ENCODE data around the gene MYH9. TPM values are rescaled to one million over a fixed set of nuclear protein-coding genes. Genes with fewer than 3 reads are reported as not detected.
A peak's percentile ranks its signal among the peaks of the same experiment; 100 is the strongest.

The MYH9 gene
- total RNA-seq, 4 donors from 2014 or later: 361 to 406 (median 386) TPM

DNA sequence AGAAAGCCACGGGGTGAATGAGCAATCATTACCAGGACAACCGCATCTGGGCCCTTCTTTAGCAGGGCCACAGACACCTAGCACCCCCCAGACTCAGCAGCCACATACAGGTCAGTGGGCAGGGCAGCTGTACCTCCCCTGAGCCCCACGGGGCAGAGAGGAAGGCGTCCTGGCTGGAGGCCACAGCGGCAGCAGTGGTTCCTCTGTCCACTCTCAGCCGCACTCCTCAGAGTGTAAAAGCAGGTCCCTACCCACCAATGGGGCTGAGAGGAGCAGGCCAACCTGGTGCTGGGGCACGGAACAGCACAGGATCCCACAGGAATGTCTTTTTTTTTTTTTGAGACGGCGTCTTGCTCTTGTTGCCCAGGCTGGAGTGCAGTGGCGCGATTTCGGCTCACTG, 69.3 kb downstream of the MYH9 start:
- 82 to 86% methylated on average over 10 to 12 of the region's 12 CpGs for WGBS, 2 donors
- no peak for TF ChIP-seq EP300 (IDR thresholded peaks at IDR 0.05)
- TF ChIP-seq, protein P1, sequence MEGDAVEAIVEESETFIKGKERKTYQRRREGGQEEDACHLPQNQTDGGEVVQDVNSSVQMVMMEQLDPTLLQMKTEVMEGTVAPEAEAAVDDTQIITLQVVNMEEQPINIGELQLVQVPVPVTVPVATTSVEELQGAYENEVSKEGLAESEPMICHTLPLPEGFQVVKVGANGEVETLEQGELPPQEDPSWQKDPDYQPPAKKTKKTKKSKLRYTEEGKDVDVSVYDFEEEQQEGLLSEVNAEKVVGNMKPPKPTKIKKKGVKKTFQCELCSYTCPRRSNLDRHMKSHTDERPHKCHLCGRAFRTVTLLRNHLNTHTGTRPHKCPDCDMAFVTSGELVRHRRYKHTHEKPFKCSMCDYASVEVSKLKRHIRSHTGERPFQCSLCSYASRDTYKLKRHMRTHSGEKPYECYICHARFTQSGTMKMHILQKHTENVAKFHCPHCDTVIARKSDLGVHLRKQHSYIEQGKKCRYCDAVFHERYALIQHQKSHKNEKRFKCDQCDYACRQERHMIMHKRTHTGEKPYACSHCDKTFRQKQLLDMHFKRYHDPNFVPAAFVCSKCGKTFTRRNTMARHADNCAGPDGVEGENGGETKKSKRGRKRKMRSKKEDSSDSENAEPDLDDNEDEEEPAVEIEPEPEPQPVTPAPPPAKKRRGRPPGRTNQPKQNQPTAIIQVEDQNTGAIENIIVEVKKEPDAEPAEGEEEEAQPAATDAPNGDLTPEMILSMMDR (IDR thresholded peaks at IDR 0.05): no peak
- no peak for TF ChIP-seq POLR2A (IDR thresholded peaks at IDR 0.05)
- H3K27ac ChIP-seq: peak overlapping the region in 1 of 4 donors; percentile 11

DNA sequence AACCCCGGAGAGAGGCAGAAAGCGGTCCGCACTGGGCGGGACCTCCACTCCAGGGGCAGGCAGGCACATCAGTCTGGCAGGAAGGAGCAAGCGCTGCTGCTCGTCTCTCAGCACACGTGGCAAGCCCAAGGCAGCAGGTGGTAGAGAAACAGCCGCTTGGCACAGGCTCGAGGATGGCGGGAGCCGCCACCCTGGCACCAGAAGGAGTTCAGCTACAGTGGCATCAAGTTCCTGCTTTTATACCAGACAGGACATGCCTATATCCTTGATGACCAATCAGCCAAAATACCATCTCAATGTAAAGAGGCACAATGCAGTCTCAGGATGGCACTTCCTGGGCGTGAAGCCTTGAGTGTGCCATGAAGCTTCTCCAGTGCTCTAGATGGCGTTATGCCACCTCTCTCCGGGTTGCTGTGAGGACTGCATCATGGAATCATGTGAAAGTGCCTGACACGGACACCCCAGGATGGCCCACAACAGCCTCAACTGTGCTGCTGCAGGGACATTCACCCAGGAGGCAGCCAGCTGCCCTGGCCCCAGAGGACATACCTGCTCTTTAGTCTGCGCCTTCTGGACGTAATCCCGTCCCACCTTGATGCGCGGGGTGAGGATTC, 70.0 kb downstream of the MYH9 start:
- TF ChIP-seq, protein P1 (IDR thresholded peaks at IDR 0.05): no peak
- no peak for TF ChIP-seq POLR2A (IDR thresholded peaks at IDR 0.05)
- TF ChIP-seq EP300 (IDR thresholded peaks at IDR 0.05): no peak
- 85 to 90% methylated on average over 19 of the region's 20 CpGs for WGBS, 2 donors
- no peak for DNase-seq (ENCODE audit: low spot score in 2 of 2)
- peaks cover 0 to 7% (median 3%) of the 10 kb centered on the region in 4 donors for H3K4me1 ChIP-seq
- H3K9me3 ChIP-seq: no peaks in the 10 kb centered on the region
- no peak overlapping the region for H3K4me3 ChIP-seq
- H3K36me3 ChIP-seq: peaks cover 9 to 98% (median 63%) of the 10 kb centered on the region in 3 donors
- no peak overlapping the region for H3K27ac ChIP-seq
- H3K27me3 ChIP-seq: no peaks in the 10 kb centered on the region

More for the DNA sequence above, 69.3 kb downstream of the MYH9 start:
- H3K36me3 ChIP-seq: peaks cover 9 to 95% (median 60%) of the 10 kb centered on the region in 3 donors
- peaks cover 0 to 13% (median 9%) of the 10 kb centered on the region in 4 donors for H3K4me1 ChIP-seq
- no peaks in the 10 kb centered on the region for H3K27me3 ChIP-seq
- H3K4me3 ChIP-seq: no peak overlapping the region
- no peak for DNase-seq (ENCODE audit: low spot score in 2 of 2)
- H3K9me3 ChIP-seq: no peaks in the 10 kb centered on the region

DNA sequence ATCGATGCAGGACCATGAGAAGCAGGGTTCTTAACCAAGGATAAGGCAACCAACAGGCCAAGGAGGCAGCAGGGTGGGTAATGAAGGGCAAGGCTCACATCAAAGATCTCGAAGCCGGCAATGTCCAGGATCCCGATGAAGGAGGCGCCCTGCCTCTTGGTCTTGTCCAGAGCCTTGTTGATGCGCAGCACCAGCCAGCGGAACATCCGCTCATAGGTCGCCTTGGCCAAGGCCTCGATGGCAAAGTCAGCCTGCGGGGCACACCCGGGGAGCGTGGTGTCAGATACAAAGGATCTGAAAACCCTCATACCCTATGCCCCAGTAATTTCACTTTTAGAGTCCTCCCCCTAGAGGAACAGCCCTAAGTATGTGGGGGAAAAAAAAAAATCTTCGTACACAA, 71.3 kb downstream of the MYH9 start:
- no peak overlapping the region for H3K27ac ChIP-seq
- WGBS, 2 donors: 93 to 95% methylated on average over 14 of the region's 14 CpGs

DNA sequence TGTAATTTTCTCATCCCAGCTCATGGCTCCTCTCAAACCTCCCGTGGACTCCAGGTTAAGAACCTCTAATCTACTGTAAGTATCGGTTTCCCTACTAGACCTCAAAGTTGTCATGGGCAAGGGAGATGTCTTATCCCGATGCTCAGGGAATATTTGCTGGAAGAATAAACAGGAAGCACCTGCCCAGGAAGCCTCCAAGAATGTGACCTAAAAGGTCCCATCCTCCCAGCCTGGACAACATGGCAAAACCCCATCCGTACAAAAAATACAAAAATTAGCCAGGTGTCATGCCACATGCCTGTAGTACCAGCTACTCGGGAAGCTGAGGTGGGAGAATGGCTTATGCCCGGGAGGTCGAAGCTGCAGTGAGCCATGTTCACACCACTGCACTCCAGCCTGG, 72.4 kb downstream of the MYH9 start:
- H3K36me3 ChIP-seq: peaks cover 19 to 98% (median 66%) of the 10 kb centered on the region in 3 donors

More for the DNA sequence above, 71.3 kb downstream of the MYH9 start:
- TF ChIP-seq EP300 (IDR thresholded peaks at IDR 0.05) (no peak), POLR2A (IDR thresholded peaks at IDR 0.05) (no peak)
- TF ChIP-seq, protein P1 (IDR thresholded peaks at IDR 0.05): no peak
- DNase-seq (ENCODE audit: low spot score in 2 of 2): no peak
- Histone ChIP-seq H3K4me1 (no peaks in the 10 kb centered on the region), H3K36me3 (peaks cover 13 to 98% (median 66%) of the 10 kb centered on the region in 3 donors), H3K9me3 (no peaks in the 10 kb centered on the region), H3K27me3 (no peaks in the 10 kb centered on the region), H3K4me3 (no peak overlapping the region)

More for the DNA sequence above, 72.4 kb downstream of the MYH9 start:
- DNase-seq (ENCODE audit: low spot score in 2 of 2): no peak
- H3K4me3 ChIP-seq: no peak overlapping the region
- H3K9me3 ChIP-seq: no peaks in the 10 kb centered on the region
- H3K27ac ChIP-seq: no peak overlapping the region
- H3K4me1 ChIP-seq: no peaks in the 10 kb centered on the region
- 69 to 75% methylated on average over 7 of the region's 7 CpGs for WGBS, 2 donors
- H3K27me3 ChIP-seq: no peaks in the 10 kb centered on the region
- TF ChIP-seq EP300 (IDR thresholded peaks at IDR 0.05) (no peak), POLR2A (IDR thresholded peaks at IDR 0.05) (no peak)
- TF ChIP-seq, protein P1 (IDR thresholded peaks at IDR 0.05): no peak
